Measurements from ENCODE around the gene TMPRSS4. TPM values are rescaled to one million over a fixed set of nuclear protein-coding genes. Genes with fewer than 3 reads are reported as not detected.

TMPRSS4 gene
- total RNA-seq (2014; rRNA removed; shearing (Covaris generic); ENCODE audit: low replicate concordance), result not detected in 2 replicates

GRCh38 chr11:118076754-118077281, at the start of gene TMPRSS4:
TMPRSS4 (plus strand) TSS chr11:118077078; CDS start chr11:118077303, 225 bp downstream.
- Histone ChIP-seq H3K4me1 (ENCODE audit: low read length) (no peaks in the 10 kb centered on the region), H3K9me2 (replicated peaks; ENCODE audit: insufficient read depth, low read length) (no peaks in the 10 kb centered on the region), H3K27me3 (ENCODE audit: low read length) (no peaks in the 10 kb centered on the region), H3K36me3 (ENCODE audit: insufficient read depth, low read length) (no peaks in the 10 kb centered on the region), H3K9ac (ENCODE audit: low read length) (no peak within 1 kb of the TSS), H3K4me3 (ENCODE audit: low read length) (no peak within 1 kb of the TSS), H3K27ac (ENCODE audit: low read length) (no peak within 1 kb of the TSS), H2AFZ (ENCODE audit: low read length) (no peak within 1 kb of the TSS), H3K9me3 (ENCODE audit: low read length) (no peaks in the 10 kb centered on the region), H3K79me2 (ENCODE audit: low read length) (no peaks in the 10 kb centered on the region), H4K20me1 (ENCODE audit: insufficient read depth, low read depth, low read length) (no peaks in the 10 kb centered on the region), H3K4me2 (ENCODE audit: low read depth, low read length, poor library complexity, severe bottlenecking) (no peak within 1 kb of the TSS)
- no peak for DNase-seq

GRCh38 chr11:118027694-118028093, 49.2 kb upstream of the TMPRSS4 start:
- Histone ChIP-seq H3K4me1 (ENCODE audit: low read length) (peaks cover 7% of the 10 kb centered on the region), H3K79me2 (ENCODE audit: low read length) (no peaks in the 10 kb centered on the region), H3K9me3 (ENCODE audit: low read length) (no peaks in the 10 kb centered on the region), H3K4me3 (ENCODE audit: low read length) (no peak overlapping the region), H3K27ac (ENCODE audit: low read length) (no peak overlapping the region), H3K9me2 (replicated peaks; ENCODE audit: insufficient read depth, low read length) (no peaks in the 10 kb centered on the region), H4K20me1 (ENCODE audit: insufficient read depth, low read depth, low read length) (no peaks in the 10 kb centered on the region), H2AFZ (ENCODE audit: low read length) (no peak overlapping the region), H3K9ac (ENCODE audit: low read length) (no peak overlapping the region), H3K27me3 (ENCODE audit: low read length) (no peaks in the 10 kb centered on the region), H3K4me2 (ENCODE audit: low read depth, low read length, poor library complexity, severe bottlenecking) (no peak overlapping the region), H3K36me3 (ENCODE audit: insufficient read depth, low read length) (no peaks in the 10 kb centered on the region)
- no peak for DNase-seq

- H3K9me3 ChIP-seq (ENCODE audit: low read length), result no peaks in the 10 kb centered on the region
- no peak overlapping the region for H3K4me2 ChIP-seq (ENCODE audit: low read depth, low read length, poor library complexity, severe bottlenecking)
- H3K9me2 ChIP-seq (replicated peaks; ENCODE audit: insufficient read depth, low read length), result no peaks in the 10 kb centered on the region
- DNase-seq, result no peak
- no peak overlapping the region for H3K27ac ChIP-seq (ENCODE audit: low read length)
- H3K9ac ChIP-seq (ENCODE audit: low read length), result no peak overlapping the region
- H4K20me1 ChIP-seq (ENCODE audit: insufficient read depth, low read depth, low read length), result no peaks in the 10 kb centered on the region
- no peaks in the 10 kb centered on the region for H3K27me3 ChIP-seq (ENCODE audit: low read length)
- H2AFZ ChIP-seq (ENCODE audit: low read length), result no peak overlapping the region
- H3K36me3 ChIP-seq (ENCODE audit: insufficient read depth, low read length), result no peaks in the 10 kb centered on the region
- no peaks in the 10 kb centered on the region for H3K79me2 ChIP-seq (ENCODE audit: low read length)
- H3K4me3 ChIP-seq (ENCODE audit: low read length), result no peak overlapping the region
- peaks cover 7% of the 10 kb centered on the region for H3K4me1 ChIP-seq (ENCODE audit: low read length)
Measured at GRCh38 chr11:118028626-118029025, 48.3 kb upstream of the TMPRSS4 start.

- H3K27me3 ChIP-seq (ENCODE audit: low read length), result no peaks in the 10 kb centered on the region
- DNase-seq, result no peak
- no peaks in the 10 kb centered on the region for H3K9me2 ChIP-seq (replicated peaks; ENCODE audit: insufficient read depth, low read length)
- no peak overlapping the region for H3K27ac ChIP-seq (ENCODE audit: low read length)
- no peaks in the 10 kb centered on the region for H3K79me2 ChIP-seq (ENCODE audit: low read length)
- no peaks in the 10 kb centered on the region for H3K9me3 ChIP-seq (ENCODE audit: low read length)
- no peaks in the 10 kb centered on the region for H3K4me1 ChIP-seq (ENCODE audit: low read length)
- no peak overlapping the region for H2AFZ ChIP-seq (ENCODE audit: low read length)
- H3K36me3 ChIP-seq (ENCODE audit: insufficient read depth, low read length), result no peaks in the 10 kb centered on the region
- H3K9ac ChIP-seq (ENCODE audit: low read length), result no peak overlapping the region
- H4K20me1 ChIP-seq (ENCODE audit: insufficient read depth, low read depth, low read length), result no peaks in the 10 kb centered on the region
- no peak overlapping the region for H3K4me2 ChIP-seq (ENCODE audit: low read depth, low read length, poor library complexity, severe bottlenecking)
- no peak overlapping the region for H3K4me3 ChIP-seq (ENCODE audit: low read length)
Measured at GRCh38 chr11:118033443-118033842, 43.4 kb upstream of the TMPRSS4 start.

GRCh38 chr11:118042141-118042540, 34.7 kb upstream of the TMPRSS4 start:
- H3K4me1 ChIP-seq (ENCODE audit: low read length), result no peaks in the 10 kb centered on the region

GRCh38 chr11:118042796-118043195, 34.1 kb upstream of the TMPRSS4 start:
- Histone ChIP-seq H3K9me3 (ENCODE audit: low read length) (no peaks in the 10 kb centered on the region), H3K27me3 (ENCODE audit: low read length) (no peaks in the 10 kb centered on the region), H3K4me3 (ENCODE audit: low read length) (no peak overlapping the region), H3K36me3 (ENCODE audit: insufficient read depth, low read length) (no peaks in the 10 kb centered on the region), H3K4me2 (ENCODE audit: low read depth, low read length, poor library complexity, severe bottlenecking) (no peak overlapping the region), H2AFZ (ENCODE audit: low read length) (no peak overlapping the region), H3K9me2 (replicated peaks; ENCODE audit: insufficient read depth, low read length) (no peaks in the 10 kb centered on the region), H3K4me1 (ENCODE audit: low read length) (no peaks in the 10 kb centered on the region), H4K20me1 (ENCODE audit: insufficient read depth, low read depth, low read length) (no peaks in the 10 kb centered on the region), H3K9ac (ENCODE audit: low read length) (no peak overlapping the region), H3K27ac (ENCODE audit: low read length) (no peak overlapping the region), H3K79me2 (ENCODE audit: low read length) (no peaks in the 10 kb centered on the region)
- DNase-seq, result no peak

More at GRCh38 chr11:118042141-118042540, 34.7 kb upstream of the TMPRSS4 start:
- Histone ChIP-seq H3K27ac (ENCODE audit: low read length) (no peak overlapping the region), H3K9me3 (ENCODE audit: low read length) (no peaks in the 10 kb centered on the region), H2AFZ (ENCODE audit: low read length) (no peak overlapping the region), H3K4me2 (ENCODE audit: low read depth, low read length, poor library complexity, severe bottlenecking) (no peak overlapping the region), H3K36me3 (ENCODE audit: insufficient read depth, low read length) (no peaks in the 10 kb centered on the region), H4K20me1 (ENCODE audit: insufficient read depth, low read depth, low read length) (no peaks in the 10 kb centered on the region), H3K27me3 (ENCODE audit: low read length) (no peaks in the 10 kb centered on the region), H3K9ac (ENCODE audit: low read length) (no peak overlapping the region), H3K79me2 (ENCODE audit: low read length) (no peaks in the 10 kb centered on the region), H3K9me2 (replicated peaks; ENCODE audit: insufficient read depth, low read length) (no peaks in the 10 kb centered on the region), H3K4me3 (ENCODE audit: low read length) (no peak overlapping the region)
- no peak for DNase-seq

GRCh38 chr11:118045191-118045590, 31.7 kb upstream of the TMPRSS4 start:
- Histone ChIP-seq H3K4me3 (ENCODE audit: low read length) (no peak overlapping the region), H3K27ac (ENCODE audit: low read length) (no peak overlapping the region), H3K9me3 (ENCODE audit: low read length) (no peaks in the 10 kb centered on the region), H3K27me3 (ENCODE audit: low read length) (no peaks in the 10 kb centered on the region), H2AFZ (ENCODE audit: low read length) (no peak overlapping the region), H3K9ac (ENCODE audit: low read length) (no peak overlapping the region), H3K9me2 (replicated peaks; ENCODE audit: insufficient read depth, low read length) (no peaks in the 10 kb centered on the region), H4K20me1 (ENCODE audit: insufficient read depth, low read depth, low read length) (no peaks in the 10 kb centered on the region), H3K79me2 (ENCODE audit: low read length) (no peaks in the 10 kb centered on the region), H3K4me2 (ENCODE audit: low read depth, low read length, poor library complexity, severe bottlenecking) (no peak overlapping the region), H3K4me1 (ENCODE audit: low read length) (no peaks in the 10 kb centered on the region), H3K36me3 (ENCODE audit: insufficient read depth, low read length) (no peaks in the 10 kb centered on the region)
- no peak for DNase-seq

- no peak overlapping the region for H3K4me2 ChIP-seq (ENCODE audit: low read depth, low read length, poor library complexity, severe bottlenecking)
- H4K20me1 ChIP-seq (ENCODE audit: insufficient read depth, low read depth, low read length), result no peaks in the 10 kb centered on the region
- no peak for DNase-seq
- H3K4me3 ChIP-seq (ENCODE audit: low read length), result no peak overlapping the region
- no peaks in the 10 kb centered on the region for H3K27me3 ChIP-seq (ENCODE audit: low read length)
- no peaks in the 10 kb centered on the region for H3K36me3 ChIP-seq (ENCODE audit: insufficient read depth, low read length)
- H3K9me2 ChIP-seq (replicated peaks; ENCODE audit: insufficient read depth, low read length), result no peaks in the 10 kb centered on the region
- no peak overlapping the region for H3K27ac ChIP-seq (ENCODE audit: low read length)
- no peaks in the 10 kb centered on the region for H3K79me2 ChIP-seq (ENCODE audit: low read length)
- H2AFZ ChIP-seq (ENCODE audit: low read length), result no peak overlapping the region
- H3K4me1 ChIP-seq (ENCODE audit: low read length), result no peaks in the 10 kb centered on the region
- H3K9ac ChIP-seq (ENCODE audit: low read length), result no peak overlapping the region
- no peaks in the 10 kb centered on the region for H3K9me3 ChIP-seq (ENCODE audit: low read length)
Measured at GRCh38 chr11:118046051-118046963, 30.6 kb upstream of the TMPRSS4 start.

Measured in Karpas-422 (cell line).